ENCODE results near the gene RYR3.

The RYR3 gene

GRCh38 chr15:33492434-33493052 is 181.8 kb downstream of the RYR3 start:
- H3K36me3 ChIP-seq (ENCODE audit: low read length), result no peaks in the 10 kb centered on the region
- H3K9me3 ChIP-seq (ENCODE audit: insufficient read depth, low read length), result no peaks in the 10 kb centered on the region
- no peaks in the 10 kb centered on the region for H3K79me2 ChIP-seq (ENCODE audit: insufficient read depth, low read length)
- H2AFZ ChIP-seq (ENCODE audit: low read depth, low read length, severe bottlenecking), result no peak overlapping the region
- no peaks in the 10 kb centered on the region for H3K27me3 ChIP-seq (ENCODE audit: low read length)
- H3K4me2 ChIP-seq (ENCODE audit: low read depth, low read length, poor library complexity, severe bottlenecking), result no peak overlapping the region
- H3K9ac ChIP-seq (ENCODE audit: low read length), result no peak overlapping the region
- H3F3A ChIP-seq (ENCODE audit: insufficient read depth), result no peaks in the 10 kb centered on the region
- no peaks in the 10 kb centered on the region for H3K9me2 ChIP-seq (replicated peaks; ENCODE audit: insufficient read depth, low read length)
- TF ChIP-seq CTCF (IDR thresholded peaks at IDR 0.05; ENCODE audit: insufficient read depth, low read length, poor library complexity, severe bottlenecking) (no peak), EZH2phosphoT487 (conservative IDR thresholded peaks at IDR 0.05; ENCODE audit: low read length) (no peak)
- no peak overlapping the region for H3K27ac ChIP-seq (ENCODE audit: low read depth, low read length)
- H4K20me1 ChIP-seq (ENCODE audit: low read depth, low read length), result no peaks in the 10 kb centered on the region
- H3K4me3 ChIP-seq (ENCODE audit: insufficient read depth, low read length, poor library complexity, severe bottlenecking), result no peak overlapping the region

- no peak overlapping the region for H2AFZ ChIP-seq (ENCODE audit: low read depth, low read length, severe bottlenecking)
- H3K36me3 ChIP-seq (ENCODE audit: low read length), result no peaks in the 10 kb centered on the region
- H4K20me1 ChIP-seq (ENCODE audit: low read depth, low read length), result no peaks in the 10 kb centered on the region
- H3K27me3 ChIP-seq (ENCODE audit: low read length), result no peaks in the 10 kb centered on the region
- H3K4me2 ChIP-seq (ENCODE audit: low read depth, low read length, poor library complexity, severe bottlenecking), result no peak overlapping the region
- H3K9me2 ChIP-seq (replicated peaks; ENCODE audit: insufficient read depth, low read length), result no peaks in the 10 kb centered on the region
- no peak overlapping the region for H3K4me3 ChIP-seq (ENCODE audit: insufficient read depth, low read length, poor library complexity, severe bottlenecking)
- H3K27ac ChIP-seq (ENCODE audit: low read depth, low read length), result no peak overlapping the region
- no peaks in the 10 kb centered on the region for H3K9me3 ChIP-seq (ENCODE audit: insufficient read depth, low read length)
- H3K79me2 ChIP-seq (ENCODE audit: insufficient read depth, low read length), result no peaks in the 10 kb centered on the region
- no peaks in the 10 kb centered on the region for H3F3A ChIP-seq (ENCODE audit: insufficient read depth)
- TF ChIP-seq EZH2phosphoT487 (conservative IDR thresholded peaks at IDR 0.05; ENCODE audit: low read length), result no peak
- TF ChIP-seq CTCF (IDR thresholded peaks at IDR 0.05; ENCODE audit: insufficient read depth, low read length, poor library complexity, severe bottlenecking), result no peak
- no peak overlapping the region for H3K9ac ChIP-seq (ENCODE audit: low read length)
Measured at GRCh38 chr15:33494306-33494705, 183.5 kb downstream of the RYR3 start.

- no peak overlapping the region for H3K27ac ChIP-seq (ENCODE audit: low read depth, low read length)
- no peaks in the 10 kb centered on the region for H3K9me3 ChIP-seq (ENCODE audit: insufficient read depth, low read length)
- no peaks in the 10 kb centered on the region for H3K9me2 ChIP-seq (replicated peaks; ENCODE audit: insufficient read depth, low read length)
- H4K20me1 ChIP-seq (ENCODE audit: low read depth, low read length), result no peaks in the 10 kb centered on the region
- no peaks in the 10 kb centered on the region for H3K27me3 ChIP-seq (ENCODE audit: low read length)
- no peaks in the 10 kb centered on the region for H3K79me2 ChIP-seq (ENCODE audit: insufficient read depth, low read length)
- no peak overlapping the region for H3K4me3 ChIP-seq (ENCODE audit: insufficient read depth, low read length, poor library complexity, severe bottlenecking)
- no peak overlapping the region for H2AFZ ChIP-seq (ENCODE audit: low read depth, low read length, severe bottlenecking)
- H3K36me3 ChIP-seq (ENCODE audit: low read length), result no peaks in the 10 kb centered on the region
- no peak overlapping the region for H3K4me2 ChIP-seq (ENCODE audit: low read depth, low read length, poor library complexity, severe bottlenecking)
- H3K9ac ChIP-seq (ENCODE audit: low read length), result no peak overlapping the region
- no peak for TF ChIP-seq CTCF (IDR thresholded peaks at IDR 0.05; ENCODE audit: insufficient read depth, low read length, poor library complexity, severe bottlenecking)
- no peak for TF ChIP-seq EZH2phosphoT487 (conservative IDR thresholded peaks at IDR 0.05; ENCODE audit: low read length)
- no peaks in the 10 kb centered on the region for H3F3A ChIP-seq (ENCODE audit: insufficient read depth)
Measured at GRCh38 chr15:33500432-33501195, 189.8 kb downstream of the RYR3 start.

Data from SU-DHL-6 (cell line).